ENCODE results near the gene SPI1. TPM values are rescaled to one million over a fixed set of nuclear protein-coding genes. Genes with fewer than 3 reads are reported as not detected.

SPI1 gene
- total RNA-seq, 3 donors from 2014 or later = 12.5 to 34.9 (median 15.2) TPM

DNA sequence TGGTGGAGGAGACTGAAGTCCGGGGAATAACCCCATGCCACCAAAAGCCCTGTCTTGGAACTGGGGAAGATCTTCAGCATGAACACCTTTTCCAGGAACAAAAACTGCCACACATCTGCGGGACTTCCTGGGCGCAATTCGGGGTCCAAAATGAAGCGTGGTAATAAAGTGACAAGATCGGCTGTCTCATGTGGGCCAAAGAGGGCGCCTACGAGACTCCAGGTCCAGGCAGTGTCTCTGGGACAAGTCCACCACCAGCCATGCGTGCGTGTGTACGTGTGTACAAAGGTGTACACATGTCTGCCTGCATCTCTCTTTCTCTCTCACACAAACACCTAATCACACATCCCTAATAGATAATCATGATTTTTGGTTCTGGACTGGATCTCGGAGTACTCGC is 16.9 kb downstream of the SPI1 start:
- Histone ChIP-seq H3K27me3 (no peaks in the 10 kb centered on the region), H3K27ac (no peak overlapping the region), H3K9me3 (no peaks in the 10 kb centered on the region), H3K4me3 (no peak overlapping the region), H3K36me3 (no peaks in the 10 kb centered on the region), H3K4me1 (no peaks in the 10 kb centered on the region)
- no peak for TF ChIP-seq POLR2A (IDR thresholded peaks at IDR 0.05)
- TF ChIP-seq, protein P1, sequence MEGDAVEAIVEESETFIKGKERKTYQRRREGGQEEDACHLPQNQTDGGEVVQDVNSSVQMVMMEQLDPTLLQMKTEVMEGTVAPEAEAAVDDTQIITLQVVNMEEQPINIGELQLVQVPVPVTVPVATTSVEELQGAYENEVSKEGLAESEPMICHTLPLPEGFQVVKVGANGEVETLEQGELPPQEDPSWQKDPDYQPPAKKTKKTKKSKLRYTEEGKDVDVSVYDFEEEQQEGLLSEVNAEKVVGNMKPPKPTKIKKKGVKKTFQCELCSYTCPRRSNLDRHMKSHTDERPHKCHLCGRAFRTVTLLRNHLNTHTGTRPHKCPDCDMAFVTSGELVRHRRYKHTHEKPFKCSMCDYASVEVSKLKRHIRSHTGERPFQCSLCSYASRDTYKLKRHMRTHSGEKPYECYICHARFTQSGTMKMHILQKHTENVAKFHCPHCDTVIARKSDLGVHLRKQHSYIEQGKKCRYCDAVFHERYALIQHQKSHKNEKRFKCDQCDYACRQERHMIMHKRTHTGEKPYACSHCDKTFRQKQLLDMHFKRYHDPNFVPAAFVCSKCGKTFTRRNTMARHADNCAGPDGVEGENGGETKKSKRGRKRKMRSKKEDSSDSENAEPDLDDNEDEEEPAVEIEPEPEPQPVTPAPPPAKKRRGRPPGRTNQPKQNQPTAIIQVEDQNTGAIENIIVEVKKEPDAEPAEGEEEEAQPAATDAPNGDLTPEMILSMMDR (IDR thresholded peaks at IDR 0.05) = no peak
- no peak for TF ChIP-seq POLR2AphosphoS5 (IDR thresholded peaks at IDR 0.05)
- intact Hi-C loops (cut with DNase I; ENCODE audit: low total_unique reads) = no loop called here
- DNase-seq (ENCODE audit: low spot score in 2 of 2) = no peak

DNA sequence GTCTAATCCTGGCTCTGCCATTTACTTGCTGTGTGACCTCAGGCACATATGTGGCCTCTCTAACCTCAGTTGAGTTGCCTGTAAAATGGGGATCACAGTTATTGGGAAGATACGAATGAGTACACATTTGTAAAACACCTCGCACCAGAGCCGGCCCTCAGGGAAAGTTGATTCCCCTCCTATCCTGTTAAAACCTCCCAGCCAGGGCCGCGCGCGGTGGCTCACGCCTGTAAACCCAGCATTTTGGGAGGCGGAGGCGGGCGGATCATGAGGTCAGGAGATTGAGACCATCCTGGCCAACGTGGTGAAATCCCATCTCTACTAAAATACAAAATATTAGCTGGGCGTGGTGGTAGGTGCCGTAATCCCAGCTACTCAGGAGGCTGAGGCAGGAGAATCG is 18.0 kb downstream of the SPI1 start:
- Histone ChIP-seq H3K36me3 (no peaks in the 10 kb centered on the region), H3K27me3 (no peaks in the 10 kb centered on the region), H3K4me3 (no peak overlapping the region), H3K4me1 (no peaks in the 10 kb centered on the region), H3K27ac (no peak overlapping the region), H3K9me3 (no peaks in the 10 kb centered on the region)
- DNase-seq (ENCODE audit: low spot score in 2 of 2) = no peak
- intact Hi-C loops (cut with DNase I; ENCODE audit: low total_unique reads) = no loop called here
- TF ChIP-seq, protein P1 (IDR thresholded peaks at IDR 0.05) = no peak
- no peak for TF ChIP-seq POLR2A (IDR thresholded peaks at IDR 0.05)

DNA sequence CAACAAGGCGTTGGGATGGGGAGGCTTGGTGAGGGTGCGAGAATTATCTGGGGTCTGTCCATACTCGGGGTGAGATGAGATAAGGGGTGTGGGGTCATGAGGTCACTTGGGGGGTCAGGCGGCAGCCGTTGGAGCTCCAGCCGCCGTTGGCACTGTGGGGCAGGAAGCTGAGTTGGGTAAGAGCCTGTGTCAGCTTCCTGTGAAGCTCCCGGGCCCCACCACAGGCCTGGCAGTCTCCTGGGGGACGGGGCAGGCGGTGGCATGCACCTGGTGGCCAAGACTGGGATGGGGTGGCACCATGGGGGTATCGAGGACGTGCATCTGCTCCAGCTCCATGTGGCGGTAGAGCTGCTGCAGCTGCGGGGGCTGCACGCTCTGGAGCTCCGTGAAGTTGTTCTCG is 18.8 kb downstream of the SPI1 start:
- Histone ChIP-seq H3K4me1 (peaks cover 0 to 4% of the 10 kb centered on the region in 2 donors), H3K9me3 (no peaks in the 10 kb centered on the region), H3K4me3 (no peak overlapping the region), H3K27me3 (no peaks in the 10 kb centered on the region), H3K36me3 (no peaks in the 10 kb centered on the region), H3K27ac (no peak overlapping the region)
- intact Hi-C loops (cut with DNase I; ENCODE audit: low total_unique reads) = loop anchor here (10.0 kb wide), 1 partner anchor 175 kb away; the partner anchor contains the start of gene PACSIN3
- DNase-seq (ENCODE audit: low spot score in 2 of 2) = no peak
- no peak for TF ChIP-seq POLR2AphosphoS5 (IDR thresholded peaks at IDR 0.05)
- TF ChIP-seq POLR2A (IDR thresholded peaks at IDR 0.05) = no peak
- TF ChIP-seq, protein P1 (IDR thresholded peaks at IDR 0.05) = no peak

DNA sequence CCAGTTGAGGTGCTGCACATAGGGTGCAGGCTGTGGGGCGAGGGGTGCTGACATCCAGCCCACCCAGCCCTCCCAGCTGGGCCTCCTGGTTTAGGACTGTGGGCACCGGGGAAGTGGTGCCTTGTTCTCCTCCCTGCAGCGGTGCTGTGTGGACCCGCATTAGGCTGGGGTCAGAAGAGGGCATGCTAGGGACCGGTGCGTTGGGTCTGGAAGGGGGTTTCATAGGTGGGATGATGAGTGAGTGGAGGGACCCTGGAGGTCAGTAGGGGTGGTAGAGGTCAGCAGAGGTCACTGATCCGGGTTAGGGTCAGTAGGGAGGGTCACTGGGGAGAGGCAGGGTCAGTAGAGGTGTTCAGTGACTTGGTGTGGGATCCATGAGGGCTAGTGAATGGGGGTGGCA is 19.2 kb downstream of the SPI1 start:
- no peaks in the 10 kb centered on the region for H3K27me3 ChIP-seq
- no peak overlapping the region for H3K27ac ChIP-seq
- H3K4me1 ChIP-seq = peaks cover 0 to 4% of the 10 kb centered on the region in 2 donors
- H3K36me3 ChIP-seq = no peaks in the 10 kb centered on the region
- no peak for TF ChIP-seq POLR2AphosphoS5 (IDR thresholded peaks at IDR 0.05)
- TF ChIP-seq, protein P1 (IDR thresholded peaks at IDR 0.05) = no peak
- TF ChIP-seq POLR2A (IDR thresholded peaks at IDR 0.05) = no peak
- no peak for DNase-seq (ENCODE audit: low spot score in 2 of 2)
- intact Hi-C loops (cut with DNase I; ENCODE audit: low total_unique reads) = loop anchor here (10.0 kb wide), 1 partner anchor 174 kb away; the partner anchor contains the start of gene PACSIN3
- H3K4me3 ChIP-seq = no peak overlapping the region
- H3K9me3 ChIP-seq = no peaks in the 10 kb centered on the region

DNA sequence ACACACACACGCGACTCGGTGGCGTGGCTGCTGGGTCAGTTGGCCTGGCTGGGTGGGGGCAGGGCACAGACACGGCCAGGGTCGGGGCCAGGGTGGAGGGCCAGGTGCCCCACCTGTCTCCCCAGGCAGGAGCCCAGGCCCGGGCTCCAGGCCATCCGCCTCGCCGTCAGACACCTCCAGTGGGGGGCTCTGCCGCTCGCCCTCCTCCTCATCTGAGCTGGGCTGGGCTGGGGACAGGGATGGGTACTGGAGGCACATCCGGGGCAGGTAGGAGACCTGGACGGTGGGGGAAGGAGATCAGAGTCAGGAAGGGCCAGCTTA is 19.7 kb downstream of the SPI1 start:
- DNase-seq (ENCODE audit: low spot score in 2 of 2) = no peak
- Histone ChIP-seq H3K9me3 (no peaks in the 10 kb centered on the region), H3K36me3 (no peaks in the 10 kb centered on the region), H3K27me3 (no peaks in the 10 kb centered on the region), H3K27ac (no peak overlapping the region), H3K4me1 (peaks cover 0 to 4% of the 10 kb centered on the region in 2 donors), H3K4me3 (no peak overlapping the region)
- intact Hi-C loops (cut with DNase I; ENCODE audit: low total_unique reads) = loop anchor here (10.0 kb wide), 1 partner anchor 174 kb away; the partner anchor contains the start of gene PACSIN3
- TF ChIP-seq POLR2AphosphoS5 (IDR thresholded peaks at IDR 0.05) (no peak), POLR2A (IDR thresholded peaks at IDR 0.05) (no peak)
- TF ChIP-seq, protein P1 (IDR thresholded peaks at IDR 0.05) = no peak

Measured in breast epithelium (tissue), 4 donors.